CD14-positive monocyte (primary cell): ENCODE results near the gene AMOTL1. TPM values are rescaled to one million over a fixed set of nuclear protein-coding genes. Genes with fewer than 3 reads are reported as not detected.

Experiments
- DNase-seq, 3 donors: peaks; one replicate each; pipeline ENCODE4 v3.0.0-alpha.2; 2011 to 2022
- H2AFZ ChIP-seq: 2 replicates; pipeline ENCODE4 v1.6.0; 2012; ENCODE audit warnings: mild to moderate bottlenecking, low read depth, low read length, inconsistent platforms; ENCODE audit not compliant: insufficient read depth, poor library complexity, severe bottlenecking
- H3K27ac ChIP-seq, 2 donors: 1 replicate in 1 of 2; 2 replicates in 1 of 2; pipeline ENCODE4 v1.5.1; 2012 to 2013; ENCODE audit warnings: low read length in 2 of 2, control low read depth in 1 of 2, inconsistent platforms in 1 of 2, low read depth in 1 of 2, mild to moderate bottlenecking in 1 of 2
- H3K27me3 ChIP-seq, 2 donors: one replicate each; pipeline versions ENCODE4 v1.6.0 to v1.6.1; 2011 to 2013; ENCODE audit warnings: low read length in 2 of 2; ENCODE audit not compliant: control insufficient read depth in 2 of 2, insufficient read depth in 2 of 2
- H3K36me3 ChIP-seq, 2 donors: replicated peaks in 1 of 2; 1 replicate in 1 of 2; 2 replicates in 1 of 2; pipeline versions ENCODE4 v1.5.1 to v1.6.1; 2012 to 2013; ENCODE audit warnings: low read length in 2 of 2, control low read depth in 1 of 2, inconsistent platforms in 1 of 2, mild to moderate bottlenecking in 1 of 2; ENCODE audit not compliant: insufficient read depth in 2 of 2, control insufficient read depth in 1 of 2
- H3K4me1 ChIP-seq, 2 donors: 1 replicate in 1 of 2; 2 replicates in 1 of 2; pipeline versions ENCODE4 v1.5.1 to v1.6.1; 2012 to 2013; ENCODE audit warnings: low read length in 2 of 2, control low read depth in 1 of 2, inconsistent platforms in 1 of 2, mild to moderate bottlenecking in 1 of 2, moderate library complexity in 1 of 2; ENCODE audit not compliant: insufficient read depth in 2 of 2, control insufficient read depth in 1 of 2
- H3K4me2 ChIP-seq: replicated peaks from 2 replicates; pipeline ENCODE3; 2012; ENCODE audit warnings: low read length, moderate library complexity, mild to moderate bottlenecking; ENCODE audit not compliant: poor library complexity, severe bottlenecking; ENCODE audit errors: extremely low read depth
- H3K4me3 ChIP-seq, 3 experiments: fragments of 200-600 bp in 1 of 3; sonication (generic) in 1 of 3; replicated peaks in 1 of 3; 1 replicate in 2 of 3; 2 replicates in 1 of 3; pipeline ENCODE4 v1.5.1; 2011 to 2013; ENCODE audit warnings: low read length in 3 of 3, mild to moderate bottlenecking in 3 of 3, control low read depth in 2 of 3, low read depth in 2 of 3, inconsistent platforms in 1 of 3, moderate library complexity in 1 of 3
- H3K79me2 ChIP-seq: 2 replicates; pipeline ENCODE4 v1.6.0; 2012; ENCODE audit warnings: mild to moderate bottlenecking, control low read depth, inconsistent platforms, low read length, moderate library complexity; ENCODE audit not compliant: insufficient read depth
- H3K9ac ChIP-seq: 2 replicates; pipeline ENCODE4 v1.6.0; 2017; ENCODE audit warnings: low read length, mild to moderate bottlenecking; ENCODE audit not compliant: insufficient read depth, poor library complexity, severe bottlenecking
- H3K9me3 ChIP-seq, 2 donors: replicated peaks in 1 of 2; 1 replicate in 1 of 2; 2 replicates in 1 of 2; pipeline versions ENCODE4 v1.5.1 to v1.6.1; 2012 to 2013; ENCODE audit warnings: low read length in 2 of 2, control low read depth in 1 of 2; ENCODE audit not compliant: control insufficient read depth in 1 of 2, insufficient read depth in 1 of 2
- H4K20me1 ChIP-seq: 2 replicates; pipeline ENCODE4 v1.6.0; 2012; ENCODE audit warnings: mild to moderate bottlenecking, low read length, control low read depth, moderate library complexity; ENCODE audit not compliant: insufficient read depth
- H3K27ac Mint-ChIP-seq, 7 donors: one replicate each; pipeline ENCODE4 v1.8.0; 2020; ENCODE audit warnings: mild to moderate bottlenecking in 7 of 7, mixed read lengths in 7 of 7, moderate library complexity in 6 of 7, inconsistent platforms in 2 of 7
- H3K27me3 Mint-ChIP-seq, 3 donors: one replicate each; pipeline ENCODE4 v1.8.0; 2021 to 2022; ENCODE audit warnings: low read depth in 3 of 3, mild to moderate bottlenecking in 3 of 3, mixed read lengths in 3 of 3, moderate library complexity in 3 of 3, inconsistent platforms in 1 of 3
- H3K36me3 Mint-ChIP-seq, 2 donors: one replicate each; pipeline ENCODE4 v1.8.0; 2020; ENCODE audit warnings: mixed read lengths in 2 of 2, inconsistent platforms in 1 of 2, mild to moderate bottlenecking in 1 of 2
- H3K4me1 Mint-ChIP-seq: one replicate; pipeline ENCODE4 v1.8.0; 2020; ENCODE audit warnings: mild to moderate bottlenecking, mixed read lengths
- H3K4me3 Mint-ChIP-seq, 2 donors: one replicate each; pipeline ENCODE4 v1.8.0; 2020; ENCODE audit warnings: mild to moderate bottlenecking in 2 of 2, mixed read lengths in 2 of 2, moderate library complexity in 1 of 2
- H3K9me3 Mint-ChIP-seq, 7 donors: one replicate each; pipeline ENCODE4 v1.8.0; 2020 to 2022; ENCODE audit warnings: mixed read lengths in 7 of 7, mild to moderate bottlenecking in 6 of 7, moderate library complexity in 6 of 7, inconsistent platforms in 2 of 7
- CTCF ChIP-seq: fragments of 200-600 bp; IDR thresholded peaks from one replicate; pipeline ENCODE4 v1.8.0; 2022; ENCODE audit warnings: antibody characterized with exemption, mild to moderate bottlenecking
- WGBS: methylation state at CpG from one replicate; pipeline ENCODE4 v1.1.5; 2013; ENCODE audit warnings: missing lambda C conversion rate; ENCODE audit not compliant: insufficient coverage; 5-methylcytosine and 5-hydroxymethylcytosine counted together
- intact Hi-C, 2 donors: fragments of 100-400 bp; cut with micrococcal nuclease; formaldehyde crosslinking; loops; one replicate each; pipeline versions ENCODE4 v1.15.0 to v1.15.1; 2023
- polyA plus RNA-seq, 3 donors: library from polyadenylated mRNA; depleted of rRNA in 1 of 3; unstranded in 2 of 3; stranded (reverse) in 1 of 3; fragments of 300-500 nt in 2 of 3; fragments of >200 nt in 1 of 3; fragmentation: Illumina TruSeq in 2 of 3; gene quantifications; 1 replicate in 2 of 3; 2 replicates in 1 of 3; pipeline ENCODE4 v1.2.3, GENCODE V29; 2012 to 2021

Gene AMOTL1
- polyA plus RNA-seq, 3 donors = 0.41 to 0.66 (median 0.46) TPM

- Histone ChIP-seq H3K36me3 (peaks cover 0 to 4% of the 10 kb centered on the region in 2 donors), H3K4me1 (peaks cover 0 to 5% of the 10 kb centered on the region in 2 donors), H3K79me2 (no peaks in the 10 kb centered on the region), H3K27me3 (no peaks in the 10 kb centered on the region), H2AFZ (no peak overlapping the region), H3K27ac (no peak overlapping the region), H3K4me3 (no peak overlapping the region), H3K9me3 (no peaks in the 10 kb centered on the region), H3K9ac (no peak overlapping the region), H3K4me2 (no peak overlapping the region), H4K20me1 (no peaks in the 10 kb centered on the region)
- DNase-seq = no peak
- Mint-ChIP-seq H3K4me3 (no peak overlapping the region), H3K27ac (no peak overlapping the region), H3K9me3 (peaks cover 0 to 2% (median 0%) of the 10 kb centered on the region in 7 donors), H3K4me1 (peaks cover 14% of the 10 kb centered on the region), H3K27me3 (no peaks in the 10 kb centered on the region), H3K36me3 (peaks cover 13% of the 10 kb centered on the region in 2 donors)
- TF ChIP-seq CTCF = no peak
- no CpG with 5 or more reads among the region's 3 CpGs for WGBS
- intact Hi-C loops = no loop called here
These were observed 27.5 kb downstream of the AMOTL1 start for GRCh38 chr11:94795476-94796189.

- H3K4me3 ChIP-seq = no peak overlapping the region
- no peak overlapping the region for H2AFZ ChIP-seq
- no peaks in the 10 kb centered on the region for H4K20me1 ChIP-seq
- Mint-ChIP-seq H3K4me3 (no peak overlapping the region), H3K27me3 (no peaks in the 10 kb centered on the region), H3K4me1 (peaks cover 14% of the 10 kb centered on the region), H3K9me3 (peaks cover 0 to 2% (median 0%) of the 10 kb centered on the region in 7 donors), H3K27ac (no peak overlapping the region), H3K36me3 (peaks cover 15 to 16% of the 10 kb centered on the region in 2 donors)
- H3K27ac ChIP-seq = no peak overlapping the region
- intact Hi-C loops = no loop called here
- no peak for DNase-seq
- H3K9me3 ChIP-seq = no peaks in the 10 kb centered on the region
- WGBS = no CpG with 5 or more reads among the region's 2 CpGs
- peaks cover 0 to 5% of the 10 kb centered on the region in 2 donors for H3K4me1 ChIP-seq
- no peak for TF ChIP-seq CTCF
- no peaks in the 10 kb centered on the region for H3K79me2 ChIP-seq
- H3K27me3 ChIP-seq = no peaks in the 10 kb centered on the region
- peaks cover 0 to 4% of the 10 kb centered on the region in 2 donors for H3K36me3 ChIP-seq
- H3K9ac ChIP-seq = no peak overlapping the region
- H3K4me2 ChIP-seq = no peak overlapping the region
These were observed 28.0 kb downstream of the AMOTL1 start for GRCh38 chr11:94796190-94796580.
